HepG2 (cell line): Measurements from ENCODE around the gene CGNL1.

Source experiments
- BRCA1 ChIP-seq: sonication (generic); formaldehyde crosslinking; IDR thresholded peaks from 2 replicates; pipeline ENCODE4 v1.4.0; 2020; ENCODE audit warnings: missing genetic modification reagents
- NR2C2 ChIP-seq: sonication (generic); formaldehyde crosslinking; IDR thresholded peaks from 2 replicates; pipeline ENCODE4 v1.4.0; 2020; ENCODE audit warnings: missing genetic modification reagents, mild to moderate bottlenecking, moderate library complexity, borderline replicate concordance
- SETDB1 ChIP-seq: sonication (generic); formaldehyde crosslinking; IDR thresholded peaks from 2 replicates; pipeline ENCODE4 v1.5.1; 2020; ENCODE audit warnings: missing genetic modification reagents, mild to moderate bottlenecking, borderline replicate concordance
- ZBTB21 ChIP-seq: sonication (generic); formaldehyde crosslinking; IDR thresholded peaks from 2 replicates; pipeline ENCODE4 v1.4.0; 2020; ENCODE audit warnings: missing genetic modification reagents
- ZZZ3 ChIP-seq: sonication (generic); formaldehyde crosslinking; IDR thresholded peaks from 2 replicates; pipeline ENCODE4 v1.4.0; 2020; ENCODE audit warnings: missing genetic modification reagents, mild to moderate bottlenecking, borderline replicate concordance
- TF ChIP-seq, protein P1 (sequence below): sonication (generic); formaldehyde crosslinking; conservative IDR thresholded peaks from 2 replicates; pipeline ENCODE4 v1.4.0; 2020; ENCODE audit warnings: missing genetic modification reagents
- TF ChIP-seq, protein P2 (sequence below): sonication (generic); formaldehyde crosslinking; conservative IDR thresholded peaks from 2 replicates; pipeline ENCODE4 v1.4.0; 2020; ENCODE audit warnings: missing genetic modification reagents
- TF ChIP-seq, protein P3 (sequence below): sonication (generic); formaldehyde crosslinking; IDR thresholded peaks from 2 replicates; pipeline ENCODE4 v1.4.0; 2020; ENCODE audit warnings: missing genetic modification reagents

DNA sequence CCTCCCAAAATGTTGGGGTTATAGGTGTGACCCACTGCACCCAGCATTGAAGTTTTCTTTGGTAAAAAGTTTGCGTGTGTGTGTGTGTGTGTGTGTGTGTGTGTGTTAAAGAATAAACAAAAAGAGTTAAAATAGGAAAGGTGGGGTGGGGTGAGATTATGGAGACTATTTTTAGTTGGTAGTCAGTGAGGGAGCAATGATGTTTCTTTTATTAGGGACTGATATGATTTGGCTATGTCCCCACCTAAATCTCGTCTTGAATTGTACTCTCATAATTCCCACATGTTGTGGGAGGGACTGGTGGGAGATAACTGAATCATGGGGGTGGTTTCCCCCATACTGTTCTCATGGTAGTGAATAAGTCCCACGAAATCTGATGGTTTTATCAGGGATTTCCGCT lies 92.2 kb downstream of the CGNL1 start:
- TF ChIP-seq, protein P1, sequence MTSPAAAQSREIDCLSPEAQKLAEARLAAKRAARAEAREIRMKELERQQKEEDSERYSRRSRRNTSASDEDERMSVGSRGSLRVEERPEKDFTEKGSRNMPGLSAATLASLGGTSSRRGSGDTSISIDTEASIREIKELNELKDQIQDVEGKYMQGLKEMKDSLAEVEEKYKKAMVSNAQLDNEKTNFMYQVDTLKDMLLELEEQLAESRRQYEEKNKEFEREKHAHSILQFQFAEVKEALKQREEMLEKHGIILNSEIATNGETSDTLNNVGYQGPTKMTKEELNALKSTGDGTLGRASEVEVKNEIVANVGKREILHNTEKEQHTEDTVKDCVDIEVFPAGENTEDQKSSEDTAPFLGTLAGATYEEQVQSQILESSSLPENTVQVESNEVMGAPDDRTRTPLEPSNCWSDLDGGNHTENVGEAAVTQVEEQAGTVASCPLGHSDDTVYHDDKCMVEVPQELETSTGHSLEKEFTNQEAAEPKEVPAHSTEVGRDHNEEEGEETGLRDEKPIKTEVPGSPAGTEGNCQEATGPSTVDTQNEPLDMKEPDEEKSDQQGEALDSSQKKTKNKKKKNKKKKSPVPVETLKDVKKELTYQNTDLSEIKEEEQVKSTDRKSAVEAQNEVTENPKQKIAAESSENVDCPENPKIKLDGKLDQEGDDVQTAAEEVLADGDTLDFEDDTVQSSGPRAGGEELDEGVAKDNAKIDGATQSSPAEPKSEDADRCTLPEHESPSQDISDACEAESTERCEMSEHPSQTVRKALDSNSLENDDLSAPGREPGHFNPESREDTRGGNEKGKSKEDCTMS: no peak
- TF ChIP-seq NR2C2: no peak
- TF ChIP-seq BRCA1 (CRISPR knock-in tag): no peak
- TF ChIP-seq ZZZ3 (CRISPR knock-in tag): no peak
- no peak for TF ChIP-seq SETDB1
- TF ChIP-seq, protein P2, sequence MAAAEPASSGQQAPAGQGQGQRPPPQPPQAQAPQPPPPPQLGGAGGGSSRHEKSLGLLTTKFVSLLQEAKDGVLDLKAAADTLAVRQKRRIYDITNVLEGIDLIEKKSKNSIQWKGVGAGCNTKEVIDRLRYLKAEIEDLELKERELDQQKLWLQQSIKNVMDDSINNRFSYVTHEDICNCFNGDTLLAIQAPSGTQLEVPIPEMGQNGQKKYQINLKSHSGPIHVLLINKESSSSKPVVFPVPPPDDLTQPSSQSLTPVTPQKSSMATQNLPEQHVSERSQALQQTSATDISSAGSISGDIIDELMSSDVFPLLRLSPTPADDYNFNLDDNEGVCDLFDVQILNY (CRISPR knock-in tag): no peak
- no peak for TF ChIP-seq ZBTB21
- TF ChIP-seq, protein P3, sequence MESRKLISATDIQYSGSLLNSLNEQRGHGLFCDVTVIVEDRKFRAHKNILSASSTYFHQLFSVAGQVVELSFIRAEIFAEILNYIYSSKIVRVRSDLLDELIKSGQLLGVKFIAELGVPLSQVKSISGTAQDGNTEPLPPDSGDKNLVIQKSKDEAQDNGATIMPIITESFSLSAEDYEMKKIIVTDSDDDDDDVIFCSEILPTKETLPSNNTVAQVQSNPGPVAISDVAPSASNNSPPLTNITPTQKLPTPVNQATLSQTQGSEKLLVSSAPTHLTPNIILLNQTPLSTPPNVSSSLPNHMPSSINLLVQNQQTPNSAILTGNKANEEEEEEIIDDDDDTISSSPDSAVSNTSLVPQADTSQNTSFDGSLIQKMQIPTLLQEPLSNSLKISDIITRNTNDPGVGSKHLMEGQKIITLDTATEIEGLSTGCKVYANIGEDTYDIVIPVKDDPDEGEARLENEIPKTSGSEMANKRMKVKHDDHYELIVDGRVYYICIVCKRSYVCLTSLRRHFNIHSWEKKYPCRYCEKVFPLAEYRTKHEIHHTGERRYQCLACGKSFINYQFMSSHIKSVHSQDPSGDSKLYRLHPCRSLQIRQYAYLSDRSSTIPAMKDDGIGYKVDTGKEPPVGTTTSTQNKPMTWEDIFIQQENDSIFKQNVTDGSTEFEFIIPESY (CRISPR knock-in tag): no peak
